ENCODE data around the gene KIFAP3. TPM values are rescaled to one million over a fixed set of nuclear protein-coding genes. Genes with fewer than 3 reads are reported as not detected.
"Not testable (repeated sequence)": the region's sequence is repeated elsewhere in the genome, so short reads cannot be mapped to it uniquely, and the experiment has no call there.

Gene KIFAP3
- total RNA-seq, 1 experiment from 2014 or later, result 3.8 TPM

- H3K36me3 Mint-ChIP-seq (ENCODE audit: insufficient read depth in 1 of 3, low read depth in 3 of 3), result peaks cover 0 to 1% (median 0%) of the 10 kb centered on the region in 3 experiments; a peak in 2 of 7 replicates
- no peak overlapping the region for H3K4me3 Mint-ChIP-seq
- WGBS (ENCODE audit: extremely low coverage, insufficient read length, low lambda C conversion rate), result no CpG with 5 or more reads among the region's 1 CpG
- H3K23ac ChIP-seq (ENCODE audit: insufficient read length, low read depth, low read length), result no peak overlapping the region
- no peak overlapping the region for H4K5ac ChIP-seq (ENCODE audit: insufficient read length, low read depth, low read length)
- no peak overlapping the region for H3K18ac ChIP-seq (ENCODE audit: insufficient read length, low read depth, low read length)
- H2BK120ac ChIP-seq (ENCODE audit: low read depth, low read length, poor library complexity, severe bottlenecking), result no peak overlapping the region
- no peak overlapping the region for H3K4me2 ChIP-seq (ENCODE audit: insufficient read depth, insufficient read length, low read length)
- H2AFZ ChIP-seq (ENCODE audit: low read length), result no peak overlapping the region
- H2BK12ac ChIP-seq (ENCODE audit: insufficient read length, low read depth, low read length), result no peak overlapping the region
- no peaks in the 10 kb centered on the region for H3K79me1 ChIP-seq (ENCODE audit: insufficient read depth, low read depth, low read length, poor library complexity, severe bottlenecking)
- H4K20me1 ChIP-seq (ENCODE audit: control insufficient read depth, insufficient read depth, insufficient read length), result no peaks in the 10 kb centered on the region
- H3K79me2 ChIP-seq (ENCODE audit: insufficient read depth, low read length), result no peaks in the 10 kb centered on the region
- no peaks in the 10 kb centered on the region for H3K4me1 ChIP-seq (ENCODE audit: insufficient read depth, low read length)
- no peaks in the 10 kb centered on the region for H3K27me3 Mint-ChIP-seq (ENCODE audit: low read depth)
- H3K27ac Mint-ChIP-seq, result no peak overlapping the region
- no peak overlapping the region for H3K9ac ChIP-seq (ENCODE audit: extremely low read depth, insufficient read length, low read length)
- no peak overlapping the region for H2BK5ac ChIP-seq (ENCODE audit: insufficient read length, low read length)
- no peak overlapping the region for H3K4ac ChIP-seq (ENCODE audit: low read depth, low read length)
- TF ChIP-seq CTCF (conservative IDR thresholded peaks at IDR 0.05), result no peak
- H4K8ac ChIP-seq (replicated peaks; ENCODE audit: insufficient read length, low read depth, low read length), result no peak overlapping the region
- H2BK20ac ChIP-seq (ENCODE audit: low read depth, low read length, poor library complexity, severe bottlenecking), result no peak overlapping the region
- H2BK15ac ChIP-seq (ENCODE audit: low read depth, low read length), result no peak overlapping the region
- H3K23me2 ChIP-seq (ENCODE audit: insufficient read length, low read depth, low read length, poor library complexity, severe bottlenecking), result peaks cover 6% of the 10 kb centered on the region
- DNase-seq, result no peak
- H3K56ac ChIP-seq (ENCODE audit: insufficient read length, low read depth, low read length), result no peak overlapping the region
- peaks cover 9 to 11% of the 10 kb centered on the region in 2 experiments; a peak in 4 of 5 replicates for H3K9me3 Mint-ChIP-seq
- no peak overlapping the region for H3T11ph ChIP-seq (ENCODE audit: low read length)
- no peaks in the 10 kb centered on the region for H3K27me3 ChIP-seq (ENCODE audit: insufficient read depth, low read length)
- H3K4me1 Mint-ChIP-seq, result peaks cover 16 to 19% of the 10 kb centered on the region in 2 experiments
- no peak overlapping the region for H2AK5ac ChIP-seq (ENCODE audit: insufficient read length, low read length)
- H3K9me3 ChIP-seq (ENCODE audit: control insufficient read depth, low read depth, low read length), result no peaks in the 10 kb centered on the region
- H3K14ac ChIP-seq (ENCODE audit: insufficient read depth, low read length), result no peak overlapping the region
- H3K27ac ChIP-seq (ENCODE audit: insufficient read length, low read depth, low read length), result no peak overlapping the region
- H4K91ac ChIP-seq (ENCODE audit: insufficient read length, low read depth, low read length), result no peak overlapping the region
These were observed 3.4 kb upstream of the KIFAP3 start for GRCh38 chr1:170077926-170078325.

GRCh38 chr1:170076952-170077351 is 2.5 kb upstream of the KIFAP3 start:
- not testable (repeated sequence) for H3K79me2 ChIP-seq (ENCODE audit: insufficient read depth, low read length); H3K18ac ChIP-seq (ENCODE audit: insufficient read length, low read depth, low read length); H3K23ac ChIP-seq (ENCODE audit: insufficient read length, low read depth, low read length); H3T11ph ChIP-seq (ENCODE audit: low read length); H3K79me1 ChIP-seq (ENCODE audit: insufficient read depth, low read depth, low read length, poor library complexity, severe bottlenecking); H2BK120ac ChIP-seq (ENCODE audit: low read depth, low read length, poor library complexity, severe bottlenecking); H3K4me3 Mint-ChIP-seq; H3K27ac ChIP-seq (ENCODE audit: insufficient read length, low read depth, low read length); H3K4me1 ChIP-seq (ENCODE audit: insufficient read depth, low read length); DNase-seq; H4K20me1 ChIP-seq (ENCODE audit: control insufficient read depth, insufficient read depth, insufficient read length); H3K27me3 ChIP-seq (ENCODE audit: insufficient read depth, low read length); H2BK5ac ChIP-seq (ENCODE audit: insufficient read length, low read length); H4K5ac ChIP-seq (ENCODE audit: insufficient read length, low read depth, low read length); H2AFZ ChIP-seq (ENCODE audit: low read length); H3K4ac ChIP-seq (ENCODE audit: low read depth, low read length); H4K91ac ChIP-seq (ENCODE audit: insufficient read length, low read depth, low read length); H3K27me3 Mint-ChIP-seq (ENCODE audit: low read depth); H4K8ac ChIP-seq (replicated peaks; ENCODE audit: insufficient read length, low read depth, low read length); H3K27ac Mint-ChIP-seq; H2BK15ac ChIP-seq (ENCODE audit: low read depth, low read length); H3K4me2 ChIP-seq (ENCODE audit: insufficient read depth, insufficient read length, low read length); H2BK20ac ChIP-seq (ENCODE audit: low read depth, low read length, poor library complexity, severe bottlenecking); H2BK12ac ChIP-seq (ENCODE audit: insufficient read length, low read depth, low read length); H2AK5ac ChIP-seq (ENCODE audit: insufficient read length, low read length); H3K36me3 Mint-ChIP-seq (ENCODE audit: insufficient read depth in 1 of 3, low read depth in 3 of 3); H3K9me3 ChIP-seq (ENCODE audit: control insufficient read depth, low read depth, low read length); H3K56ac ChIP-seq (ENCODE audit: insufficient read length, low read depth, low read length); H3K14ac ChIP-seq (ENCODE audit: insufficient read depth, low read length); H3K23me2 ChIP-seq (ENCODE audit: insufficient read length, low read depth, low read length, poor library complexity, severe bottlenecking); H3K9ac ChIP-seq (ENCODE audit: extremely low read depth, insufficient read length, low read length)
- H3K9me3 Mint-ChIP-seq, result peaks cover 9 to 11% of the 10 kb centered on the region in 2 experiments; a peak in 4 of 5 replicates
- H3K4me1 Mint-ChIP-seq, result peaks cover 16 to 19% of the 10 kb centered on the region in 2 experiments
- WGBS (ENCODE audit: extremely low coverage, insufficient read length, low lambda C conversion rate), result no CpG with 5 or more reads among the region's 5 CpGs

Measured in H9 (cell line).